CD4-positive, alpha-beta T cell treated with Interleukin-1 beta for 1 hour (primary cell): ENCODE results near the gene PGBD5.

Experiments
- DNase-seq, 2 donors: peaks; one replicate each; pipeline ENCODE4 v3.0.0-alpha.2; 2020 to 2022

The PGBD5 gene

GRCh38 chr1:230277201-230278025 lies 148.7 kb downstream of the PGBD5 start:
- DNase-seq = no peak

GRCh38 chr1:230276401-230276800 lies 149.7 kb downstream of the PGBD5 start:
- DNase-seq = no peak

GRCh38 chr1:230274254-230274653 lies 151.9 kb downstream of the PGBD5 start:
- DNase-seq = no peak

GRCh38 chr1:230273141-230273710 lies 152.9 kb downstream of the PGBD5 start:
- DNase-seq = no peak

- no peak for DNase-seq
Measured at GRCh38 chr1:230272557-230272956, 153.6 kb downstream of the PGBD5 start.

- DNase-seq = no peak
Measured at GRCh38 chr1:230271300-230272035, 154.7 kb downstream of the PGBD5 start.

GRCh38 chr1:230270559-230271281 lies 155.4 kb downstream of the PGBD5 start:
- peak in 1 of 2 donors; percentile 5 for DNase-seq

- DNase-seq = no peak
Measured at GRCh38 chr1:230270185-230270558, 156.0 kb downstream of the PGBD5 start.

GRCh38 chr1:230268371-230269170 lies 157.6 kb downstream of the PGBD5 start:
- no peak for DNase-seq

- no peak for DNase-seq
Measured at GRCh38 chr1:230267338-230268065, 158.6 kb downstream of the PGBD5 start.

- no peak for DNase-seq
Measured at GRCh38 chr1:230266456-230266855, 159.7 kb downstream of the PGBD5 start.

- no peak for DNase-seq
Measured at GRCh38 chr1:230265200-230266115, 160.7 kb downstream of the PGBD5 start.
